ENCODE data around the gene PLEKHG5. TPM values are rescaled to one million over a fixed set of nuclear protein-coding genes. Genes with fewer than 3 reads are reported as not detected.

The PLEKHG5 gene
- total and polyA plus RNA-seq, 2 donors (not counting 1 experiment from before 2014, with no cell fraction given) = 0.42 to 3.3 TPM

DNA sequence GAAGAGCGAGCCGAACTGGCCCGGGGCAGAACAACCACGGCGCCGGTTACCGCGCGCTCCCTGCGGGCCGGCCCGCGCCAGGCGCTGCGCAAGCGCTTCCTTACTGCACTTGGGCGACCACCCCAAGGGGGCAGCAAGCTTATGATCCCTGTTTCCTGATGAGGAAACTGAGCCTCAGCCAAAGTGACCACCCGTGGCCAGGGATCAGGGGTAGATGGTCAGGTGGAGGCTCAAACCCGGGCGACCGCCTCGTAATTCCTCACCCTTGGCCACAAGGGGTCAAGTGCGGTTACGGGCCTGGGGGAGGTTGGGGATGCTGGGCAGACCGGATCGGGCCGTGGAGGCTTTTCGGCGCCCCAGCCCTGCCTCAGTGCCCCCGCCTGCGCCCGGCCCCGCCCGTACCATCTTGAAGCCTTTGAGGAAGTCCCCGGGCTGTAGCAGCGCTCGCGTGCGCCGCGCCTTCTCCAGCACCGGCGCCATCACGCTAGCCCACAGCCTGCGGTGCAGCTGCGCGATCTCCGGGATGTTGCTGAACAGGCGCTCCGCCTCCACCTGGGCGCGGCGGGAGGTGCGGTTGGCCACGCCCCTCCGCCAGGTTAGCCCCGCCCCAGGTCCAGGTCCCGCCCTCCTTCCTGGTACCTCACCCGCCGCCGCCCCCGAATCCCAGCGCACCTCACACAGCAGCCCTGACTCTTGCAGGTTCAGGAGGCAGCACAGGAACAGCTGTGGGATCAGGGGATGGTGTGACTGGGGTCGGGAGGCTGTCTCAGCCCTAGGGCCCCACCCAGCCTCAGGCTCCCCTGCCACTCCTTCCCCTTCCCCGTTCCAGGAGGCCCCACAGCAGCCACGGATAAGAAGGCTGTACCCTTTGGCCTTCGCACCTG lies 20.1 kb downstream of the PLEKHG5 start:
- Histone ChIP-seq H3K27me3 (ENCODE audit: control insufficient read depth, insufficient read depth, low read length) (no peaks in the 10 kb centered on the region), H3K4me3 (replicated peaks in 1 of 4; ENCODE audit: control extremely low read depth in 1 of 4, insufficient read depth in 1 of 4, low read depth in 3 of 4, low read length in 4 of 4) (no peak overlapping the region), H3K79me2 (ENCODE audit: control insufficient read depth, insufficient read depth, low read length) (no peaks in the 10 kb centered on the region), H3K4me2 (ENCODE audit: extremely low read depth, insufficient read depth, low read length) (no peak overlapping the region), H3K9ac (ENCODE audit: insufficient read depth, low read length) (no peak overlapping the region), H3K9me3 (ENCODE audit: control insufficient read depth, insufficient read depth, low read depth, low read length) (no peaks in the 10 kb centered on the region), H3K4me1 (ENCODE audit: control insufficient read depth, extremely low read depth, insufficient read depth, low read length) (no peaks in the 10 kb centered on the region), H3K36me3 (ENCODE audit: control insufficient read depth, insufficient read depth, low read length) (no peaks in the 10 kb centered on the region), H3K27ac (ENCODE audit: insufficient read depth, low read length) (no peak overlapping the region), H4K20me1 (ENCODE audit: control insufficient read depth, extremely low read depth, insufficient read depth, low read length) (no peaks in the 10 kb centered on the region), H2AFZ (ENCODE audit: low read length) (no peak overlapping the region)
- TF ChIP-seq EZH2 (IDR thresholded peaks at IDR 0.05; ENCODE audit: low read length, missing control alignments) = no peak
- TF ChIP-seq, protein P1, sequence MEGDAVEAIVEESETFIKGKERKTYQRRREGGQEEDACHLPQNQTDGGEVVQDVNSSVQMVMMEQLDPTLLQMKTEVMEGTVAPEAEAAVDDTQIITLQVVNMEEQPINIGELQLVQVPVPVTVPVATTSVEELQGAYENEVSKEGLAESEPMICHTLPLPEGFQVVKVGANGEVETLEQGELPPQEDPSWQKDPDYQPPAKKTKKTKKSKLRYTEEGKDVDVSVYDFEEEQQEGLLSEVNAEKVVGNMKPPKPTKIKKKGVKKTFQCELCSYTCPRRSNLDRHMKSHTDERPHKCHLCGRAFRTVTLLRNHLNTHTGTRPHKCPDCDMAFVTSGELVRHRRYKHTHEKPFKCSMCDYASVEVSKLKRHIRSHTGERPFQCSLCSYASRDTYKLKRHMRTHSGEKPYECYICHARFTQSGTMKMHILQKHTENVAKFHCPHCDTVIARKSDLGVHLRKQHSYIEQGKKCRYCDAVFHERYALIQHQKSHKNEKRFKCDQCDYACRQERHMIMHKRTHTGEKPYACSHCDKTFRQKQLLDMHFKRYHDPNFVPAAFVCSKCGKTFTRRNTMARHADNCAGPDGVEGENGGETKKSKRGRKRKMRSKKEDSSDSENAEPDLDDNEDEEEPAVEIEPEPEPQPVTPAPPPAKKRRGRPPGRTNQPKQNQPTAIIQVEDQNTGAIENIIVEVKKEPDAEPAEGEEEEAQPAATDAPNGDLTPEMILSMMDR (conservative IDR thresholded peaks at IDR 0.05 in 1 of 2, IDR thresholded peaks at IDR 0.05 in 1 of 2; ENCODE audit: low read depth in 1 of 2, low read length in 2 of 2) = no peak
- no peak for DNase-seq (ENCODE audit: low read depth in 2 of 2)

DNA sequence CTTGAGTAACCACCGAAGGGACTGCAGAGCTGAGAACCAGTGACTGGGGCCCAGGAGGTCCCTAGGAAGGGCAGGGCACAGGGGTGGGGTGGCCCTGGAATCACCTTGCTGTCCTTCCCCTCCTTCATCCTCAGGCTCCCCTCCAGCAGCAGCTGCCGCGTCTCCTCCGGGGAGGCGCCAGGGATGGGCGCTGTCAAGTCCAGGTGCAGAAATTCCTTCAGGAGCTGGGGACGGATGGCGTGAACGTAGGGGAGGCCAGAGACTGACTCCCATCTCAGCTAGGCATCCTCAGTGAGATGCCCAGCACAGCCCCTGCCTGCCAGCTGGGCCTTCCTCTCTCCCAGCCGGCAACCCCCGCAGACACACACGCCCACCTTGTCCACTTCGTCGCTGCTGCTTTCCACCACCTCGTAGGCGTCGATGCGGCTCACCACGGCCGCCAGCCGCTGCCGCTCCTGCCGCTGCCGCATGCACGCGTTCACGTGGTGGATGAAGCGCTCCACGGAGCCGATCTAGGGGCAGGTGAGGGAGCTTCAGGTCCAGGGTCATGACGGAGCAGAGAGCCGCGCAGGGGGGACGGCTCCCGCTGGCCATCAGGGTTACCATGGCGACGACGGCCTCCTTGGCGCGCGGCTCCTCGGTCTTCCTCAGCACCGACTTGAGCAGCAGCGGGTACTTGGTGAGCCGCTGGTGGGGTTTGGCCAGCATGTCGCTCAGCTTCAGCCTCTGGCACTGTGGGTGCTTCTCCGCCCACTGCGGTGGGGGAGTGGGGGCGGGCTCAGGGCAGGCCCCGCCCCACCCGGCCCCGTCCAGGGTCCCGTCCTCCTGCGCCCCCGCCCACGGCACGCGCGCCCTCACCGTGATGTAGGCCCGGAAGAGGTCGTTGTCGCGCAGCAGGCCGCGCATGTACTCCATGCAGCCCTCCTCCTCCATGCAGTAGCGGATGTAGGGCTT lies 21.1 kb downstream of the PLEKHG5 start:
- no peak overlapping the region for H3K27ac ChIP-seq (ENCODE audit: insufficient read depth, low read length)
- H4K20me1 ChIP-seq (ENCODE audit: control insufficient read depth, extremely low read depth, insufficient read depth, low read length) = no peaks in the 10 kb centered on the region
- TF ChIP-seq, protein P1 (conservative IDR thresholded peaks at IDR 0.05 in 1 of 2, IDR thresholded peaks at IDR 0.05 in 1 of 2; ENCODE audit: low read depth in 1 of 2, low read length in 2 of 2) = no peak
- no peak for TF ChIP-seq EZH2 (IDR thresholded peaks at IDR 0.05; ENCODE audit: low read length, missing control alignments)
- DNase-seq (ENCODE audit: low read depth in 2 of 2) = no peak
- H3K4me2 ChIP-seq (ENCODE audit: extremely low read depth, insufficient read depth, low read length) = no peak overlapping the region
- no peaks in the 10 kb centered on the region for H3K9me3 ChIP-seq (ENCODE audit: control insufficient read depth, insufficient read depth, low read depth, low read length)
- H3K9ac ChIP-seq (ENCODE audit: insufficient read depth, low read length) = no peak overlapping the region
- H3K4me1 ChIP-seq (ENCODE audit: control insufficient read depth, extremely low read depth, insufficient read depth, low read length) = no peaks in the 10 kb centered on the region
- H3K27me3 ChIP-seq (ENCODE audit: control insufficient read depth, insufficient read depth, low read length) = no peaks in the 10 kb centered on the region
- no peaks in the 10 kb centered on the region for H3K36me3 ChIP-seq (ENCODE audit: control insufficient read depth, insufficient read depth, low read length)
- no peak overlapping the region for H2AFZ ChIP-seq (ENCODE audit: low read length)
- H3K4me3 ChIP-seq (replicated peaks in 1 of 4; ENCODE audit: control extremely low read depth in 1 of 4, insufficient read depth in 1 of 4, low read depth in 3 of 4, low read length in 4 of 4) = no peak overlapping the region
- H3K79me2 ChIP-seq (ENCODE audit: control insufficient read depth, insufficient read depth, low read length) = no peaks in the 10 kb centered on the region
